ENCODE measurements around the gene LIN54. TPM values are rescaled to one million over a fixed set of nuclear protein-coding genes. Genes with fewer than 3 reads are reported as not detected.

The LIN54 gene
- total and polyA plus RNA-seq, 9 of the 15 experiments (the other 6 are each of a cell fraction or from before 2014, with no cell fraction given) = 2.2 to 22.5 (median 15.8) TPM

DNA sequence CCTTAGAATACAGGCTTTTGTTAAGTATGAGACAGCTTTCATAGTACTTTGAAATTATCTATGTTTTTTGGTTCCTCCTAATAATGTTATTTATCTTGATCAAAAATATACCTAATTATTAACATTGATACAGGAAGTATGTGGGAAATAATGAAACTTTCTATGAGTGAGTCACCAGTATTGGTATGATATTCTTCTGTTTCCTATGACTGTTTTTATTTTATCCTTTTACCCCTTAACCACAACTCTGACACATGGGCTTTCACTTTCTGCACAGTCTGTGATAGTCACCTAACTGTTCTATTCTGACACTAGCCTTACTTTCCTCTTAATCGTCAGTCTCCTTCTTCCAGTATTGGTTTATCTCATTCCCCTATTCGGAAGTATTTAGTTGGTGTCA, 105.4 kb downstream of the LIN54 start (continued):
- TF ChIP-seq, protein P1, sequence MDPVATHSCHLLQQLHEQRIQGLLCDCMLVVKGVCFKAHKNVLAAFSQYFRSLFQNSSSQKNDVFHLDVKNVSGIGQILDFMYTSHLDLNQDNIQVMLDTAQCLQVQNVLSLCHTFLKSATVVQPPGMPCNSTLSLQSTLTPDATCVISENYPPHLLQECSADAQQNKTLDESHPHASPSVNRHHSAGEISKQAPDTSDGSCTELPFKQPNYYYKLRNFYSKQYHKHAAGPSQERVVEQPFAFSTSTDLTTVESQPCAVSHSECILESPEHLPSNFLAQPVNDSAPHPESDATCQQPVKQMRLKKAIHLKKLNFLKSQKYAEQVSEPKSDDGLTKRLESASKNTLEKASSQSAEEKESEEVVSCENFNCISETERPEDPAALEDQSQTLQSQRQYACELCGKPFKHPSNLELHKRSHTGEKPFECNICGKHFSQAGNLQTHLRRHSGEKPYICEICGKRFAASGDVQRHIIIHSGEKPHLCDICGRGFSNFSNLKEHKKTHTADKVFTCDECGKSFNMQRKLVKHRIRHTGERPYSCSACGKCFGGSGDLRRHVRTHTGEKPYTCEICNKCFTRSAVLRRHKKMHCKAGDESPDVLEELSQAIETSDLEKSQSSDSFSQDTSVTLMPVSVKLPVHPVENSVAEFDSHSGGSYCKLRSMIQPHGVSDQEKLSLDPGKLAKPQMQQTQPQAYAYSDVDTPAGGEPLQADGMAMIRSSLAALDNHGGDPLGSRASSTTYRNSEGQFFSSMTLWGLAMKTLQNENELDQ (CRISPR knock-in tag; IDR thresholded peaks at IDR 0.05; ENCODE audit: borderline replicate concordance) = no peak
- TF ChIP-seq, protein P2, sequence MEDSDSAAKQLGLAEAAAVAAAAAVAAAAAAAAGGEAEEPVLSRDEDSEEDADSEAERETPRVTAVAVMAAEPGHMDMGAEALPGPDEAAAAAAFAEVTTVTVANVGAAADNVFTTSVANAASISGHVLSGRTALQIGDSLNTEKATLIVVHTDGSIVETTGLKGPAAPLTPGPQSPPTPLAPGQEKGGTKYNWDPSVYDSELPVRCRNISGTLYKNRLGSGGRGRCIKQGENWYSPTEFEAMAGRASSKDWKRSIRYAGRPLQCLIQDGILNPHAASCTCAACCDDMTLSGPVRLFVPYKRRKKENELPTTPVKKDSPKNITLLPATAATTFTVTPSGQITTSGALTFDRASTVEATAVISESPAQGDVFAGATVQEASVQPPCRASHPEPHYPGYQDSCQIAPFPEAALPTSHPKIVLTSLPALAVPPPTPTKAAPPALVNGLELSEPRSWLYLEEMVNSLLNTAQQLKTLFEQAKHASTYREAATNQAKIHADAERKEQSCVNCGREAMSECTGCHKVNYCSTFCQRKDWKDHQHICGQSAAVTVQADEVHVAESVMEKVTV (CRISPR knock-in tag; IDR thresholded peaks at IDR 0.05) = no peak
- TF ChIP-seq ZC3H8 (IDR thresholded peaks at IDR 0.05) (no peak), ZNF764 (CRISPR knock-in tag; IDR thresholded peaks at IDR 0.05; ENCODE audit: low read depth) (no peak), FOSL1 (tag; conservative IDR thresholded peaks at IDR 0.05) (peak; percentile 65), JUND (IDR thresholded peaks at IDR 0.05; ENCODE audit: borderline replicate concordance, low read depth, low read length) (peak; percentile 53), JUND (tag; IDR thresholded peaks at IDR 0.05; ENCODE audit: borderline replicate concordance, low read depth, low read length) (peak; percentile 75; the same call in 2 of the 3 replicates), ARID1B (IDR thresholded peaks at IDR 0.05) (0 out of 2 replicates have a peak, but pooled peaks have one; percentile 22), GATAD2B (IDR thresholded peaks at IDR 0.05; ENCODE audit: borderline replicate concordance) (no peak)
- TF ChIP-seq, protein P3, sequence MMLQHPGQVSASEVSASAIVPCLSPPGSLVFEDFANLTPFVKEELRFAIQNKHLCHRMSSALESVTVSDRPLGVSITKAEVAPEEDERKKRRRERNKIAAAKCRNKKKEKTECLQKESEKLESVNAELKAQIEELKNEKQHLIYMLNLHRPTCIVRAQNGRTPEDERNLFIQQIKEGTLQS (IDR thresholded peaks at IDR 0.05) = peak; percentile 58
- TF ChIP-seq, protein P3 (CRISPR knock-in tag; conservative IDR thresholded peaks at IDR 0.05) = no peak
